Measurements from ENCODE around the gene CA5B. TPM values are rescaled to one million over a fixed set of nuclear protein-coding genes. Genes with fewer than 3 reads are reported as not detected.

CA5B gene
- total RNA-seq, 2 donors from 2014 or later, result 7.7 to 8.1 TPM

Other genes starting within 250 kb of the CA5B start
- gene PIR, start 244.9 kb upstream of the CA5B start, total RNA-seq, result 1 to 10 TPM; 5.4 to 7.9 TPM
- 1 to 10 TPM; 2.2 to 3.1 TPM for gene BMX, start 237.5 kb upstream of the CA5B start, total RNA-seq
- 10 to 100 TPM; 19.3 to 52.2 TPM for gene ACE2, start 137.3 kb upstream of the CA5B start, total RNA-seq
- gene CLTRN, start 73.5 kb upstream of the CA5B start, total RNA-seq, result under 1 TPM in 1 of 2 donors, not detected in 1; 0.28 TPM
- gene ZRSR2, start 52.2 kb downstream of the CA5B start, total RNA-seq, result 1 to 10 TPM; 8.6 to 9.1 TPM
- 10 to 100 TPM in 1 of 2 donors, 1 to 10 TPM in 1; 9.2 to 23.7 TPM for gene AP1S2, start 116.5 kb downstream of the CA5B start, total RNA-seq

Measured in left colon (tissue), 2 donors.